Neural crest cell (in vitro differentiated cells): ENCODE results near the gene TMEM117. TPM values are rescaled to one million over a fixed set of nuclear protein-coding genes. Genes with fewer than 3 reads are reported as not detected.

Experiments
- DNase-seq: peaks from one replicate; pipeline ENCODE4 v3.0.0; 2021; ENCODE audit warnings: low read depth, mixed read lengths, low spot score
- H3K27ac Mint-ChIP-seq: one replicate; pipeline ENCODE4 v1.8.0; 2021; ENCODE audit warnings: mild to moderate bottlenecking, mixed read lengths; ENCODE audit not compliant: unreplicated experiment
- H3K27me3 Mint-ChIP-seq: 2 replicates; pipeline ENCODE4 v1.8.0; 2021; ENCODE audit warnings: low read depth, mild to moderate bottlenecking, mixed read lengths
- H3K36me3 Mint-ChIP-seq: 2 replicates; pipeline ENCODE4 v1.8.0; 2021; ENCODE audit warnings: low read depth, mild to moderate bottlenecking, mixed read lengths
- H3K4me1 Mint-ChIP-seq: 2 replicates; pipeline ENCODE4 v1.8.0; 2021; ENCODE audit warnings: mixed read lengths
- H3K4me3 Mint-ChIP-seq: one replicate; pipeline ENCODE4 v1.8.0; 2021; ENCODE audit warnings: mild to moderate bottlenecking, mixed read lengths
- H3K9me3 Mint-ChIP-seq: 2 replicates; pipeline ENCODE4 v1.8.0; 2021; ENCODE audit warnings: mixed read lengths
- CTCF ChIP-seq: fragments of 200-600 bp; sonication (generic); conservative IDR thresholded peaks from 2 replicates; pipeline ENCODE4 v1.5.0; 2021; ENCODE audit warnings: antibody characterized with exemption, mild to moderate bottlenecking
- total RNA-seq: library from RNA; stranded (reverse); gene quantifications from 2 replicates; pipeline ENCODE4 v1.2.1, GENCODE V29; 2021

The TMEM117 gene
- total RNA-seq, 1 donor from 2014 or later, result 7.6 TPM

- H3K9me3 Mint-ChIP-seq, result no peaks in the 10 kb centered on the region
These were observed 21.1 kb downstream of the TMEM117 start for GRCh38 chr12:43856972-43857371.

GRCh38 chr12:43858096-43858495, 22.2 kb downstream of the TMEM117 start:
- Mint-ChIP-seq H3K9me3 (no peaks in the 10 kb centered on the region), H3K4me3 (no peak overlapping the region), H3K27me3 (no peaks in the 10 kb centered on the region), H3K27ac (no peak overlapping the region), H3K4me1 (peaks cover 26% of the 10 kb centered on the region), H3K36me3 (no peaks in the 10 kb centered on the region)
- no peak for DNase-seq
- TF ChIP-seq CTCF, result no peak

More at GRCh38 chr12:43856972-43857371, 21.1 kb downstream of the TMEM117 start:
- DNase-seq, result no peak
- Mint-ChIP-seq H3K27me3 (no peaks in the 10 kb centered on the region), H3K27ac (no peak overlapping the region), H3K4me3 (no peak overlapping the region), H3K36me3 (no peaks in the 10 kb centered on the region), H3K4me1 (peaks cover 30% of the 10 kb centered on the region)
- TF ChIP-seq CTCF, result no peak

GRCh38 chr12:43858991-43859390, 23.1 kb downstream of the TMEM117 start:
- Mint-ChIP-seq H3K27me3 (no peaks in the 10 kb centered on the region), H3K36me3 (no peaks in the 10 kb centered on the region), H3K4me1 (peaks cover 26% of the 10 kb centered on the region), H3K4me3 (no peak overlapping the region), H3K9me3 (no peaks in the 10 kb centered on the region), H3K27ac (no peak overlapping the region)
- TF ChIP-seq CTCF, result no peak
- DNase-seq, result no peak

- no peak for TF ChIP-seq CTCF
- Mint-ChIP-seq H3K36me3 (no peaks in the 10 kb centered on the region), H3K27ac (no peak overlapping the region), H3K4me1 (peaks cover 26% of the 10 kb centered on the region), H3K9me3 (no peaks in the 10 kb centered on the region), H3K27me3 (no peaks in the 10 kb centered on the region), H3K4me3 (no peak overlapping the region)
- DNase-seq, result no peak
These were observed 25.3 kb downstream of the TMEM117 start for GRCh38 chr12:43861015-43861839.

GRCh38 chr12:43861840-43862150, 25.9 kb downstream of the TMEM117 start:
- no peak overlapping the region for H3K27ac Mint-ChIP-seq
- H3K36me3 Mint-ChIP-seq, result no peaks in the 10 kb centered on the region
- H3K27me3 Mint-ChIP-seq, result no peaks in the 10 kb centered on the region
- no peaks in the 10 kb centered on the region for H3K9me3 Mint-ChIP-seq
- H3K4me3 Mint-ChIP-seq, result no peak overlapping the region
- peaks cover 26% of the 10 kb centered on the region for H3K4me1 Mint-ChIP-seq
- DNase-seq, result no peak
- no peak for TF ChIP-seq CTCF
